Measurements from ENCODE around the gene CFAP299. TPM values are rescaled to one million over a fixed set of nuclear protein-coding genes. Genes with fewer than 3 reads are reported as not detected.

CFAP299 gene
- total and polyA plus RNA-seq, 2 donors (not counting 3 experiments of a cell fraction or from before 2014, with no cell fraction given) = not detected

- dilution Hi-C loops (cut with MboI; ENCODE audit: extremely low pct_ligation_motif_present, low sequenced_read_pairs) = no loop called here
- no TSS peak for BruUV-seq (replicated peaks)
- ChIA-PET CTCF (no interaction called here), POLR2A (no interaction called here)
- H3K9ac ChIP-seq (replicated peaks; ENCODE audit: extremely low read depth, insufficient read depth, low read length) = no peak overlapping the region
- H2AFZ ChIP-seq (ENCODE audit: low read depth, low read length) = no peak overlapping the region
- TF ChIP-seq POLR2AphosphoS5 (IDR thresholded peaks at IDR 0.05; ENCODE audit: insufficient read depth, low read depth, low read length) (no peak), EZH2 (IDR thresholded peaks at IDR 0.05; ENCODE audit: borderline replicate concordance, low read depth, low read length, severe bottlenecking) (no peak), GATA2 (IDR thresholded peaks at IDR 0.05; ENCODE audit: insufficient read depth, insufficient read length, low read depth, low read length) (no peak), MYC (IDR thresholded peaks at IDR 0.05; ENCODE audit: low read depth, low read length) (no peak), MAX (IDR thresholded peaks at IDR 0.05; ENCODE audit: insufficient read depth, insufficient read length) (no peak), FOS (IDR thresholded peaks at IDR 0.05; ENCODE audit: borderline replicate concordance, insufficient read depth, low read length) (no peak), JUN (IDR thresholded peaks at IDR 0.05; ENCODE audit: borderline replicate concordance, insufficient read depth, insufficient read length, low read depth) (no peak), CTCF (IDR thresholded peaks at IDR 0.05; ENCODE audit: extremely low read depth in 1 of 2, insufficient read depth in 1 of 2, low read depth in 1 of 2, low read length in 2 of 2) (no peak), POLR2A (IDR thresholded peaks at IDR 0.05; ENCODE audit: low read depth, low read length) (no peak)
- H3K36me3 ChIP-seq (ENCODE audit: control insufficient read depth in 2 of 2, extremely low read depth in 1 of 2, insufficient read depth in 2 of 2, low read length in 2 of 2) = no peaks in the 10 kb centered on the region
- H3K4me3 ChIP-seq (replicated peaks in 1 of 3; ENCODE audit: insufficient read depth in 1 of 3, low read depth in 1 of 3, low read length in 3 of 3) = no peak overlapping the region
- H3K4me2 ChIP-seq (ENCODE audit: insufficient read depth, low read length) = no peak overlapping the region
- intact Hi-C loops (cut with micrococcal nuclease) = no loop called here
- FAIRE-seq (no peak), DNase-seq (ENCODE audit: low read depth, low spot score) (no peak)
- H3K4me1 ChIP-seq (ENCODE audit: control insufficient read depth, extremely low read depth, insufficient read depth, low read length) = no peaks in the 10 kb centered on the region
- no peaks in the 10 kb centered on the region for H3K27me3 ChIP-seq (ENCODE audit: control insufficient read depth in 2 of 2, insufficient read depth in 2 of 2, low read length in 2 of 2)
- H3K79me2 ChIP-seq (ENCODE audit: control insufficient read depth, insufficient read depth, low read length) = no peaks in the 10 kb centered on the region
- H3K9me3 ChIP-seq (replicated peaks; ENCODE audit: control insufficient read depth, insufficient read depth, low read length) = no peaks in the 10 kb centered on the region
- H4K20me1 ChIP-seq (replicated peaks; ENCODE audit: control insufficient read depth, extremely low read depth, insufficient read depth, low read length) = no peaks in the 10 kb centered on the region
- no peaks in the 10 kb centered on the region for H3K9me1 ChIP-seq (replicated peaks; ENCODE audit: control insufficient read depth, extremely low read depth, insufficient read depth, low read length)
- H3K27ac ChIP-seq (ENCODE audit: insufficient read depth, low read depth, low read length) = no peak overlapping the region
Observed at GRCh38 chr4:80921441-80921840, 585.9 kb downstream of the CFAP299 start.

Measured in endothelial cell of umbilical vein (primary cell).